NCI-H774 (cell line): ENCODE data around the gene ZNF219.

ENCODE experiments used
- DNase-seq: peaks from one replicate; lab custom pipeline; 2025; lab: John Stamatoyannopoulos, UW

ZNF219 gene

GRCh38 chr14:21087294-21088091 lies 11.0 kb downstream of the ZNF219 start:
- DNase-seq, result no peak

DNA sequence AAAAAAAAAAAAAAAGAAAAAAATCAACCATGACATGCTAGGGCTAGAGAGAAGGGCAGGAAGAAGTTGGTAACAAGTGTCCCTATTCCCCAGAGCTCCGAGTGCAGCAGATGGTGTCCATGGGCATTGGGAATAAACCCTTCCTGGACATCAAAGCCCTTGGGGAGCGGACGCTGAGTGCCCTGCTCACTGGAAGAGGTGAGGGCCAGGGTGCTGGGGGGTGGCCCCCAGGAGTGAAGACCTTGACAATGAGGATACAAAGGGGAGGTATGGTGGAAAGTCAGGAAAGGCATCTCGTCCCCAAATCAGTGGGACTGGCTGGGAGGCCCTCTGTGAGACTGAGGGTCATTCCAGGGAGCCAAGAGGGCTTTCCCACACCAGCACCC lies 11.6 kb downstream of the ZNF219 start:
- DNase-seq, result no peak

DNA sequence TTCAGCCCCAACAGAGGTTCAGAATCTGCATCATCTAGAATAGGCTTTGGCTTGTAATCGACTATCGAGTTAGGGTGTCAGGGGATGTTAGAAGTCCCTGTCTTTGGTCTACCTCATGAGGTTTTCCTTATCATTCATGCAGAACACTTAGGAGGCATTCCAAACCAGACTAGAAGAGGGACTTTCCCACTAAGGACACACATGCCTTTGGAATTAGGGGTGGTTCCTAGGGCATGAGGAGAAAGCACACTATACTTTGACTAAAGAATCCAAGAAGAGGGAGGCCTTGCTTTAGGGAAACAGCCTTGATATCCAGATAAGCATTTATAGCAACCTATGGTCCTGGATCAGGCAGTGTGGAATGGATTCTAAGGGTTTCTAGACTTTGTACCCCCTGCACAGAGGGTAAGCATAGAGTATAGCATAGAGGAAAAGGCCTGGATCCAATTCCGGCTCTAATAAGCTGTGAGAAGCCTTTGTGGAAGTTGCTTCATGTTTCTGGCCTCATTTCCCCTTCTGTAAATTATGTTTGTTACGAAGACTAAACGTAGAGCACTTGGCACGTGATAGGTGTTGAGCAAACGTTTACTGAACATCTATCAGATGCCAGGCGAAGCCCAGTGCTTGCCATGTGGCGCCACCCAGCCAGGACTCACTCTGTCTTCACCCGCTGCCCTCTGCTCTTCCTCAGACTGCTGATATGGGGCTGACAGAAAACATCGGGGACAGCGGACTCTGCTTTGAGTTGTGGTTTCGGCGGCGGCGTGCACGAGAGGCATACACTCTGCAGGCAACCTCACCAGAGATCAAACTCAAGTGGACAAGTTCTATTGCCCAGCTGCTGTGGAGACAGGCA lies 13.2 kb downstream of the ZNF219 start:
- DNase-seq, result no peak

GRCh38 chr14:21084396-21084795 lies 14.1 kb downstream of the ZNF219 start:
- no peak for DNase-seq

DNA sequence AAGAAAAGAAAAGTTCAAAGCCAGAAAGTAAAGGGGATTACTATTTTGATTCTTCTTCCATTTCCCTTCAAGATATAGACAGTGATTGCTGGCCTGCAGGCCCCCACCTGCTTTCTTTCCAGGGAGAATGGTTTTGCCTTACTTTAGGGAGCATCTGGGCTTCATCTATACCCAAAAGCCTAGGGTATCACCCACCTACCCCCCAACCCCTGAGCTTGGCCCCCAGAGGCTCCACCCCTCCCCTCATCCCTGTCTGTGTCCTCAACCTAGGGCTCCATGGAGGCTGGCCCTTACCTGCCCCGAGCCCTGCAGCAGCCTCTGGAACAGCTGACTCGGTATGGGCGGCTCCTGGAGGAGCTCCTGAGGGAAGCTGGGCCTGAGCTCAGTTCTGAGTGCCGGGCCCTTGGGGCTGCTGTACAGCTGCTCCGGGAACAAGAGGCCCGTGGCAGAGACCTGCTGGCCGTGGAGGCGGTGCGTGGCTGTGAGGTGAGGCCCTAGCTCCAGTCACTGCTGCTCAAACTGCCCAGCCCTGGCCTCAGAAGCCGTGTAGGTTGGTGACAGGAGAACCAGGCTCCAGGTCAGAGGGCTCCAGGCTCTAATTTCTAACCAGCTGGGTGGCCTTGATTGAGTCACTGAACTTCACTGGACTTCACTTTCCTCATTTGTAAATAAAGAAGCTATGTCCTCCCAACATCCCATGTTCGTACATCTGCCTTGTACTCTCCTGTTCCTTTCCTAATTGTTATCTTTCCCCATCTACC lies 14.7 kb downstream of the ZNF219 start:
- no peak for DNase-seq

DNA sequence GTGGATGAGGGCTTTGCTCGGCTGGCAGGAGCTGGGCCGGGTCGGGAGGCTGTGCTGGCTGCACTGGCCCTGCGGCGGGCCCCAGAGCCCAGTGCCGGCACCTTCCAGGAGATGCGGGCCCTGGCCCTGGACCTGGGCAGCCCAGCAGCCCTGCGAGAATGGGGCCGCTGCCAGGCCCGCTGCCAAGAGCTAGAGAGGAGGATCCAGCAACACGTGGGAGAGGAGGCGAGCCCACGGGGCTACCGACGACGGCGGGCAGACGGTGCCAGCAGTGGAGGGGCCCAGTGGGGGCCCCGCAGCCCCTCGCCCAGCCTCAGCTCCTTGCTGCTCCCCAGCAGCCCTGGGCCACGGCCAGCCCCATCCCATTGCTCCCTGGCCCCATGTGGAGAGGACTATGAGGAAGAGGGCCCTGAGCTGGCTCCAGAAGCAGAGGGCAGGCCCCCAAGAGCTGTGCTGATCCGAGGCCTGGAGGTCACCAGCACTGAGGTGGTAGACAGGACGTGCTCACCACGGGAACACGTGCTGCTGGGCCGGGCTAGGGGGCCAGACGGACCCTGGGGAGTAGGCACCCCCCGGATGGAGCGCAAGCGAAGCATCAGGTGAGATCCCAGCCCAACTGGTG lies 16.8 kb downstream of the ZNF219 start:
- no peak for DNase-seq

DNA sequence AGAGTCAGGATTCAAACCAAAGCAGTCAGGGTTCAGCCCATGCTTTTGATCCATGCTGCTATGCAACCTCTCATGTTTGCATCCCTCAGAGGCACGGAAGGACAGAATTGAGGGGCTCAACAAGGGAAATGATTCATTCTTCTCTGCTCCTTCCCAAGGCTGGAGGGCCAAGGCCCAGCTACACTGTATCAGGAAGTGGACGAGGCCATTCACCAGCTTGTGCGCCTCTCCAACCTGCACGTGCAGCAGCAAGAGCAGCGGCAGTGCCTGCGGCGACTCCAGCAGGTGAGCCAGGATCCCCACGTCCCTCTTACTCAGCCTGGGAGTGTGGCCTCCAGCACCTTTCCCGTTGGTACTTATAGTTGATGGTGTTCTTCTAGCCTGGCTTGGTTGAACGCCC lies 19.7 kb downstream of the ZNF219 start:
- DNase-seq, result no peak

DNA sequence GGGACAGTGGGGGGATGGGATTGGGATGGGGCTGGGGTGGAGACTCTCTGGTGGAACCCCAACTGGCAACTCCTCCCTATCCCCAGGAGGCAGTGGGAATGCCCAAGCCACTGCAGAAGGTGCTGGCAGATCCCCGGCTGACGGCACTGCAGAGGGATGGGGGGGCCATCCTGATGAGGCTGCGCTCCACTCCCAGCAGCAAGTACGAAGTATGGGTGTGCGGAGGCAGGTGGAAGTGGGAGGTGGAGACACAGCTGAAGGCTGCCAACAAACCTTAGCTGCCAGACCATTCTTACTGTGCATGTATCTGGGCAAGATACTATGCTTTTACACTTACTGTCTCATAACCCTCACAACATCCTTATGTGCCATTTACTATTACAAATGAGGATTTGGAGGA lies 20.2 kb downstream of the ZNF219 start:
- no peak for DNase-seq

DNA sequence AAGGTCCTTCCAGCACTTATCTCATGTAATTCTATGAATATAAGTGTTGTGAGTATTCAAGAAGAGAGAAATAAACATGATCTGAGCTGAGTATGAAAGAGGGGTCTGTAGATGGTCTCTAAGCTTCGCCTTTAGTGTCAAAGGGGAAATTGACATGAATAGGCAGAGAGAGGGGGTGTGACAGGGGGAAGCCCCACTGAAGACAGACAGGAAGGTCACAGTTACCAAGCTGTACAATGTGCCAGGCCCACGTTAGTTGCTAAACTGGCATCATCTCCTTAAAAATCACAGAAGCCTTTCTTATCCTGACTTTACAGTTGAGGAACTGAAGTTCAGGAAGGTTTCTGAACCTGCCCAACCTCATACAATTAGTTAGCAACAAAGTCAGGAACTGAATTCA lies 20.8 kb downstream of the ZNF219 start:
- no peak for DNase-seq

DNA sequence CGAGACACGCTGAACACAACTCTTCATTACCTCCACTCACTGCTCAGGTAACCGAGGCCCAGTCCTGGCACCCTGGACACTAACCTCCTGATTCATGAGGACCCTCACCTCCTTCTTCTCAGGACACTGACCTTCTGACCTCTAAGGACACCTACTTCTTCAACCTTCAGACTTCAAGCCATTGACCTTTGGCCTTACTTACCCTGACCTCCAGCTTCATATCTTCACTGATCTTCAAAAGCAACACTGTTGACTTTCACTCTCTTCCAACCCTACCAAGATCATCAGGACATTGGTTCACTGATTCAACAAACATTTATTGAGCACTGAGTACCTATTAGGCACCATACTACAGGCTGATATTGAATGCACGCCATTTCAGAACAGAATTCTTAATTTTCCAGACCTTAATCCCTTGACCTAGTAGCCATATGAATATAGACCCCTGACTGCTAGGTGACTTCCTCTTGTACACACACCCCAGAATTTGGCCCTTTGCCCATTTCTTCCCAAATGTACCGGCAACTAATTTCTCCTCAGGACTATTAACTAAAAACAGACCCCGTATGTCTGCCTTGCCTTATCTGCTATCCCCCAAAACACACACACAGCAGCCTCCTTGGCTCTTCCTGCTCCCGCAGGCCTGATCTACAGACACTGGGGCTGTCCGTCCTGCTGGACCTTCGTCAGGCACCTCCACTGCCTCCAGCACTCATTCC lies 22.6 kb downstream of the ZNF219 start:
- no peak for DNase-seq

DNA sequence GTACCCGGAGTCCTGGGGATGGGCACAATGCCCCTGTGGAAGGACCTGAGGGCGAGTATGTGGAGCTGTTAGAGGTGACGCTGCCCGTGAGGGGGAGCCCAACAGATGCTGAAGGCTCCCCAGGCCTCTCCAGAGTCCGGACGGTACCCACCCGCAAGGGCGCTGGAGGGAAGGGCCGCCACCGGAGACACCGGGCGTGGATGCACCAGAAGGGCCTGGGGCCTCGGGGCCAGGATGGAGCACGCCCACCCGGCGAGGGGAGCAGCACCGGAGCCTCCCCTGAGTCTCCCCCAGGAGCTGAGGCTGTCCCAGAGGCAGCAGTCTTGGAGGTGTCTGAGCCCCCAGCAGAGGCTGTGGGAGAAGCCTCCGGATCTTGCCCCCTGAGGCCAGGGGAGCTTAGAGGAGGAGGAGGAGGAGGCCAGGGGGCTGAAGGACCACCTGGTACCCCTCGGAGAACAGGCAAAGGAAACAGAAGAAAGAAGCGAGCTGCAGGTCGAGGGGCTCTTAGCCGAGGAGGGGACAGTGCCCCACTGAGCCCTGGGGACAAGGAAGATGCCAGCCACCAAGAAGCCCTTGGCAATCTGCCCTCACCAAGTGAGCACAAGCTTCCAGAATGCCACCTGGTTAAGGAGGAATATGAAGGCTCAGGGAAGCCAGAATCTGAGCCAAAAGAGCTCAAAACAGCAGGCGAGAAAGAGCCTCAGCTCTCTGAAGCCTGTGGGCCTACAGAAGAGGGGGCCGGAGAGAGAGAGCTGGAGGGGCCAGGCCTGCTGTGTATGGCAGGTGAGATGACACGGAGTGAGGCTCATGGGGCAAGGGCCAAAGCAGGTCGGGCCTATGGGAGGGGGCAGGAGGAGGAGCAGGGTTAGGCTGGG lies 23.8 kb downstream of the ZNF219 start:
- DNase-seq, result no peak

GRCh38 chr14:21073921-21074320 lies 24.5 kb downstream of the ZNF219 start:
- DNase-seq, result no peak

- DNase-seq, result peak; percentile 50
Measured at GRCh38 chr14:21072781-21073339, 25.6 kb downstream of the ZNF219 start.

GRCh38 chr14:21072031-21072473 lies 26.4 kb downstream of the ZNF219 start:
- DNase-seq, result no peak

GRCh38 chr14:21071225-21072030 lies 27.0 kb downstream of the ZNF219 start:
- peak; percentile 78 for DNase-seq

DNA sequence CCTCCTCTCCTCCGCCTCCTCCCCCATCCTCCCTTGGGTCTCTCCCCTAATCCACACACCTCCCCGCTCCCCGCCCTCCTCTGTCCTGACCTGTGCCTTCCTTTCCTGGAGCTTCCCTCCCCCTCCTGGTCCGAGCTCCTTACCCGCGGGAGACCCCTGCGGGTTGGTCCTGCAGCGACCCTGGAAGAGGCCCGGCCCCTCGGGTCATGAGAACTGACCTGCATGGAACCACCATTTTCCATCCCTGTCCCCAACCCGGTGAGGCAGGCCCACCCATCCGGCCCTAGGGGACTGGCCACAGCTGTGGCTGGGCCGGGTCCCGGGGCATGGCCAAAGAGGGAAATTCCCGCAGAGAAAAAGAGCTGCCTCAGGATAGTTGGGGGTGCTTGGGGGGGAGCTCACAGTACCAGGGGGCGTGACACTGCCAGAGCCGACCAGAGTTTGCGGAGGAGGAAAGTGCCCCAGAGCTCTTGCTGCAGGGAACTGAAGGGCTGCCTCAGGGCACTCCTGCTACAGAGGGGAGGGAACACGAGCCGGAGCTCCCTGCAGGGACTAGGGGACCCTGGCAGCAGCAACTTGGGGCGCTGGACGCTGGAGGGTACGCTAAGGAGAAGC lies 27.7 kb downstream of the ZNF219 start:
- DNase-seq, result no peak

GRCh38 chr14:21070083-21070609 lies 28.3 kb downstream of the ZNF219 start, which contains the start of gene ARHGEF40:
TSS of gene ARHGEF40 (plus strand) at chr14:21070304. CDS start at chr14:21070397, 93 bp downstream.
- DNase-seq, result peak; percentile 56

DNA sequence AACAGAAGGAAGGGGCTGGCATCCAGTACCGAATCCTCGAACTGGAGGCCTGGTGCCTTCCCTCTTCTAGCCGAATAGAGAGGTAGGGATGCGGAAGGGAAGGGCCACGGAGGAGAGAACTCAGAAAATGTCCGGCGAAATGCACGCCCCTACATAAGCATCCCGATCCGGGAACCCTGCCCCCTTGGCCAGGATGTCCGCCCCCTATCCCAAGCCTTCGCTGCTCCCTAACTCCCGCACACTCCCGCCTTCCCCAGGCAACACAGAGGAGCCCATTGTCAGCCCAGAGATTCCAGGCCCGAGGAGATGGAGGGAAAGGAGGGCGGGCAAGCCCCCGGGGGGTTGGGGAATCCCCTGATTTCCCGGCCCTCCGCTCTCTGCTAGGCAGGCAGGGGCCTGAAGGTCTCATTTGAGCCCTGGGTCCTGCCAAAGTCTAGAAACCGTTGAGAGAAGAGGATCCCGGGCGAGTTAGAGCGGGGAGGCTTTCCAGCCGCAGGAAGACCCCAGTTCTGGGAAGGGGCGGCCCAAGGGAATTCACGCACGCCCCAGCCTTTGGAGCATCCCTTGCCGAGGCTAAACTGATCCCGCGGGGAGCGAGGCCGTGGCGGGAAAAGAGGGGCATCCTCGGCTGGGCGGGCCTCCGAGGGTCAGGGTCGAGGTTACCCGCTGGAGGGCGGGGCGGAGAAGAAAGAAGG lies 28.9 kb downstream of the ZNF219 start:
- DNase-seq, result no peak
